Karpas-422 (cell line): ENCODE results near the gene HHIPL1. TPM values are rescaled to one million over a fixed set of nuclear protein-coding genes. Genes with fewer than 3 reads are reported as not detected.

Experiments used
- DNase-seq: peaks from one replicate; pipeline ENCODE4 v3.0.0-alpha.2; 2015
- H2AFZ ChIP-seq: fragments of 200-600 bp; sonication (generic); 2 replicates; pipeline ENCODE4 v1.6.1; 2014; ENCODE audit warnings: antibody characterized with exemption, low read length, mixed read lengths
- H3K27ac ChIP-seq: fragments of 200-600 bp; sonication (generic); 2 replicates; pipeline ENCODE4 v1.5.1; 2014; ENCODE audit warnings: mild to moderate bottlenecking, low read length, moderate library complexity
- H3K27me3 ChIP-seq: fragments of 200-600 bp; sonication (generic); 2 replicates; pipeline ENCODE4 v1.6.1; 2014; ENCODE audit warnings: low read length, mixed read lengths
- H3K36me3 ChIP-seq: fragments of 200-600 bp; sonication (generic); 2 replicates; pipeline ENCODE4 v1.6.1; 2014; ENCODE audit warnings: low read length, mixed read lengths; ENCODE audit not compliant: insufficient read depth
- H3K4me1 ChIP-seq: fragments of 200-600 bp; sonication (generic); 2 replicates; pipeline ENCODE4 v1.6.1; 2014; ENCODE audit warnings: mild to moderate bottlenecking, low read length, mixed read lengths
- H3K4me2 ChIP-seq: fragments of 200-600 bp; sonication (generic); 2 replicates; pipeline ENCODE4 v1.6.1; 2014; ENCODE audit warnings: low read length, low read depth, mild to moderate bottlenecking; ENCODE audit not compliant: poor library complexity, severe bottlenecking
- H3K4me3 ChIP-seq: fragments of 200-600 bp; sonication (generic); 2 replicates; pipeline ENCODE4 v1.5.1; 2014; ENCODE audit warnings: mild to moderate bottlenecking, antibody characterized with exemption, low read length, mixed read lengths
- H3K79me2 ChIP-seq: fragments of 200-600 bp; sonication (generic); 2 replicates; pipeline ENCODE4 v1.6.1; 2014; ENCODE audit warnings: mild to moderate bottlenecking, low read length, mixed read lengths
- H3K9ac ChIP-seq: fragments of 200-600 bp; sonication (generic); 2 replicates; pipeline ENCODE4 v1.6.0; 2014; ENCODE audit warnings: low read length
- H3K9me2 ChIP-seq: fragments of 200-600 bp; sonication (generic), shearing (Covaris generic); replicated peaks from 2 replicates; pipeline ENCODE4 v1.6.0; 2014; ENCODE audit warnings: mild to moderate bottlenecking, low read length, moderate library complexity; ENCODE audit not compliant: insufficient read depth
- H3K9me3 ChIP-seq: fragments of 300-700, 200-600 bp; sonication (generic); 2 replicates; pipeline ENCODE4 v1.6.1; 2014; ENCODE audit warnings: low read length, mixed read lengths
- H4K20me1 ChIP-seq: fragments of 200-600 bp; sonication (generic); 2 replicates; pipeline ENCODE4 v1.6.1; 2014; ENCODE audit warnings: mild to moderate bottlenecking, antibody characterized with exemption, low read length, low read depth; ENCODE audit not compliant: insufficient read depth
- total RNA-seq: library from RNA; depleted of rRNA; stranded (reverse); fragments of >200 nt; shearing (Covaris generic); gene quantifications from 2 replicates; pipeline ENCODE4 v1.2.3, GENCODE V29; 2014; ENCODE audit warnings: low replicate concordance

The HHIPL1 gene
- total RNA-seq, 1 experiment from 2014 or later, result not detected

DNA sequence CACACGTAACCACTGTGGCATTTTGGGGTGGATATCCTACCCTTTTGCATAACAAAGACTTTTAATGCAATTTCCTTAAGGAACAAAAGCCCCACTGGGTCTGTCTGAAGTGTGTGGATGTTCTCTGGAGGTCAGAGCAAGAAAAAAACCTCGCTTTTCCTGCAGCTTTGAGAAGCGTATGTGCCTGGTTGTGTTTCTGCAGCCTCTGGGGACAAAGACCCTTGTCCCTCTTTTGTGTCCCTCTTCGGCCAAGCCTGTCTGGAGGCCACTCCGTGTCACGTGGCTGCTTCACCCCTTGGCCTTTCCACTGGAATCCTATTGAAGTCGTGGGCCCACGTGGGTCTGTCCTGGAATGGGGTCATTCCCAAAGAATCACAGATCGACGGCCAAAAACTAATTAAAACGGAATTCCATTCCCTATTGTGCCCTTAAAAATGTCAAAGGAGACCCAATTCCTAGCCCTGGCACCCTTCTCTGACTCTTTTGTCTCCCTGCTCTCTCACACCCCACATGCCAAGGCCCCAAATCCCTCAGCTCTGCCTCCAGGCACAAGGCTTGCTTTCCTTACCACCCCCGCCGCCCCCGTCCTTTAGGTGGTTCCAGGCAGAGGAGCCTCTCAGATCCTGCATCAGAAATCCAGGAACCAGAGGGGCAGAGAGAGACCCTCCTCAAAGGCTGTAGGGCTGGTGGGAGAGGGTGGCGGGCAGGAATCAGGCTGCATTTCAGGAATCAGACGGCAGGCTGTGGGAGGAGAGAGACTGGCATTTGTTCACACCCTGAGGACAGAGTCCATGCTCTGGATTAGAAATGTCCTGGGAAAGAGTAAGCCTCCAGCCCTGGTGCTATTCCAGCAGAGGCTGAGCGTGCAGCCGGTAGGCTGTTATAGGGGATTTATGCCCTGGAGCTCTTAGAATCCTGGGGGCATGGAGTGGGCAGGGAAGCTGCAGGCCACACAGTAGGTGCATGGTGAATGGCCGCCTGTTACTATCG, 26.6 kb downstream of the HHIPL1 start:
- no peak for DNase-seq
- Histone ChIP-seq H3K9me2 (no peaks in the 10 kb centered on the region), H3K27ac (no peak overlapping the region), H3K79me2 (no peaks in the 10 kb centered on the region), H4K20me1 (no peaks in the 10 kb centered on the region), H3K4me2 (no peak overlapping the region), H3K9me3 (no peaks in the 10 kb centered on the region), H3K4me1 (no peaks in the 10 kb centered on the region), H3K36me3 (no peaks in the 10 kb centered on the region), H2AFZ (no peak overlapping the region), H3K27me3 (no peaks in the 10 kb centered on the region), H3K9ac (no peak overlapping the region), H3K4me3 (no peak overlapping the region)

- H3K27ac ChIP-seq, result no peak overlapping the region
- no peak overlapping the region for H3K4me2 ChIP-seq
- no peak for DNase-seq
- no peaks in the 10 kb centered on the region for H3K79me2 ChIP-seq
- H3K27me3 ChIP-seq, result no peaks in the 10 kb centered on the region
- H3K36me3 ChIP-seq, result no peaks in the 10 kb centered on the region
- no peaks in the 10 kb centered on the region for H4K20me1 ChIP-seq
- no peaks in the 10 kb centered on the region for H3K9me2 ChIP-seq
- H3K9ac ChIP-seq, result no peak overlapping the region
- H3K9me3 ChIP-seq, result no peaks in the 10 kb centered on the region; the same call in 1 of the 2 replicates
- no peak overlapping the region for H2AFZ ChIP-seq
- no peak overlapping the region for H3K4me3 ChIP-seq
- no peaks in the 10 kb centered on the region for H3K4me1 ChIP-seq
Observed at GRCh38 chr14:99672506-99673304, 27.8 kb downstream of the HHIPL1 start.

DNA sequence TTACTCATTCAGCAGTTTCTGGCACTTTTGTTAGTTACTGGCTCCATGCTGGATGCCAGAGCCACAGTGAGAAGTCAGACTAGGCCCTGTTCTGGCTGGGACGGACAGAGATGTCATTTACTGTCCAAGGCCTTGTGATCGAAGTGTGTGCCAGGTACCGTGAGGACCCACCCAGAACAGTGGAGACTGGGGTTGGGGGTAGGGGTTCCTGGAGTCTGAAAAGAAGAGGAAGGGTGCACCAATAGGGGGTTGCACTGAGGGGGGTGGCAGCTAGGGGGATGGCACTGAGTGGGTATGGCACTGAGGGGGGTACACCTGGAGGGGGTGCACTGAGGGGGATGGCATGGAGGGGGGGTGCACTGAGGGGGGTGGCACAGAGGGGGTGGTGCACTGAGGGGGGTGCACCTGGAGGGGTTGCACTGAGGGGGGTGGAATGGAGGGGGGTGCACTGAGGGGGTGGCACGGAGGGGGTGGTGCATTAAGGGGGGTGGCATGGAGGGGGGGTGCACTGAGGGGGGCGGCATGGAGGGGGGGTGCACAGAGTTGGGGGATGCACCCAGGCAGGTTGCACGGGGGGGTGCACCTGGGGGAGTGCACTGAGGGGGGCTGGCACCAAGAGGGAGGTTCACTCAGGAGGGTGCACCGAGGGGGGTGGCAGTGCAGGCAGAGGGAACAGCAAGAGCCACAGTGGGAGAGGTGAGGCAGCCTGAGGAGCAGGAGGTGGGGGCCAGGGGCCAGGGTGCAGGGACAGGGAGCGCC, 28.6 kb downstream of the HHIPL1 start:
- H3K9ac ChIP-seq, result no peak overlapping the region
- H3K9me2 ChIP-seq, result no peaks in the 10 kb centered on the region
- H3K36me3 ChIP-seq, result no peaks in the 10 kb centered on the region
- H3K4me3 ChIP-seq, result no peak overlapping the region
- peaks cover 4% of the 10 kb centered on the region; the same call in 1 of the 2 replicates for H3K9me3 ChIP-seq
- H3K27me3 ChIP-seq, result no peaks in the 10 kb centered on the region
- H3K4me1 ChIP-seq, result no peaks in the 10 kb centered on the region
- no peaks in the 10 kb centered on the region for H3K79me2 ChIP-seq
- H3K27ac ChIP-seq, result no peak overlapping the region
- H3K4me2 ChIP-seq, result no peak overlapping the region
- no peaks in the 10 kb centered on the region for H4K20me1 ChIP-seq
- no peak for DNase-seq
- H2AFZ ChIP-seq, result no peak overlapping the region

GRCh38 chr14:99674064-99674650, 29.2 kb downstream of the HHIPL1 start:
- DNase-seq, result no peak
- Histone ChIP-seq H4K20me1 (no peaks in the 10 kb centered on the region), H3K27ac (no peak overlapping the region), H2AFZ (no peak overlapping the region), H3K79me2 (no peaks in the 10 kb centered on the region), H3K4me3 (no peak overlapping the region), H3K36me3 (no peaks in the 10 kb centered on the region), H3K9me3 (peaks cover 4% of the 10 kb centered on the region; the same call in 1 of the 2 replicates), H3K4me1 (no peaks in the 10 kb centered on the region), H3K4me2 (no peak overlapping the region), H3K27me3 (no peaks in the 10 kb centered on the region), H3K9me2 (no peaks in the 10 kb centered on the region), H3K9ac (no peak overlapping the region)

GRCh38 chr14:99674776-99675381, 29.9 kb downstream of the HHIPL1 start:
- Histone ChIP-seq H3K9ac (no peak overlapping the region), H4K20me1 (no peaks in the 10 kb centered on the region), H2AFZ (no peak overlapping the region), H3K79me2 (no peaks in the 10 kb centered on the region), H3K4me2 (no peak overlapping the region), H3K36me3 (no peaks in the 10 kb centered on the region), H3K27ac (no peak overlapping the region), H3K4me3 (no peak overlapping the region), H3K4me1 (no peaks in the 10 kb centered on the region), H3K9me3 (peaks cover 4% of the 10 kb centered on the region; the same call in 1 of the 2 replicates), H3K27me3 (no peaks in the 10 kb centered on the region), H3K9me2 (no peaks in the 10 kb centered on the region)
- no peak for DNase-seq

DNA sequence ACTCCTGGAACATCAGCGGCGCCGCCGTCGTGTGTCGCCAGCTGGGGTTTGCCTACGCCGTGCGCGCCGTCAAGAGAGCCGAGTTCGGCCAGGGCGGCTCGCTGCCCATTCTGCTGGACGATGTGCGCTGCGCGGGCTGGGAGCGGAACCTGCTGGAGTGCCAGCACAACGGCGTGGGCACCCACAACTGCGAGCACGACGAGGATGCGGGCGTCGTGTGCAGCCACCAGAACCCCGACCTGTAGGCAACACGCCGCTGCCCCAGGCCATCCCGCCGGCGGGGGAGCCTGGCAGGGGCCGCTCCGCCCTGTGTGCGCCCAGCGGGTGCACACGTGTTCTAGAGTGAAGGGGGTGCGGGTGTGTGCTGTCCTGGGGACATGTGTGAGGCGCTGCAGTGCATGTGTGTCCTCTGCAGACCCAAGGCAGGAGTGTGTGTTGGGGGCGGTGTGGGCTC, 30.5 kb downstream of the HHIPL1 start:
- Histone ChIP-seq H4K20me1 (no peaks in the 10 kb centered on the region), H3K9ac (no peak overlapping the region), H3K9me3 (peaks cover 4% of the 10 kb centered on the region; the same call in 1 of the 2 replicates), H3K4me1 (no peaks in the 10 kb centered on the region), H3K9me2 (no peaks in the 10 kb centered on the region), H3K27ac (no peak overlapping the region), H2AFZ (no peak overlapping the region), H3K4me2 (no peak overlapping the region), H3K36me3 (no peaks in the 10 kb centered on the region), H3K27me3 (no peaks in the 10 kb centered on the region), H3K4me3 (no peak overlapping the region), H3K79me2 (no peaks in the 10 kb centered on the region)
- DNase-seq, result no peak

- peaks cover 4% of the 10 kb centered on the region; the same call in 1 of the 2 replicates for H3K9me3 ChIP-seq
- no peak overlapping the region for H3K4me3 ChIP-seq
- H2AFZ ChIP-seq, result no peak overlapping the region
- H3K9me2 ChIP-seq, result no peaks in the 10 kb centered on the region
- no peaks in the 10 kb centered on the region for H3K27me3 ChIP-seq
- H3K9ac ChIP-seq, result no peak overlapping the region
- no peak overlapping the region for H3K4me2 ChIP-seq
- H3K4me1 ChIP-seq, result no peaks in the 10 kb centered on the region
- H3K27ac ChIP-seq, result no peak overlapping the region
- H3K79me2 ChIP-seq, result no peaks in the 10 kb centered on the region
- no peak for DNase-seq
- no peaks in the 10 kb centered on the region for H4K20me1 ChIP-seq
- H3K36me3 ChIP-seq, result no peaks in the 10 kb centered on the region
Observed at GRCh38 chr14:99675951-99676350, 31.0 kb downstream of the HHIPL1 start.
